Heart left ventricle (tissue), 13 donors: ENCODE data around the gene SLC5A8.

Experiments used
- CTCF ChIP-seq, 12 donors: fragments of 200-600 bp; sonication (generic) in 4 of 12; IDR thresholded peaks; one replicate each; pipeline versions ENCODE4 v1.5.0 to v1.8.0; 2018 to 2022; ENCODE audit warnings: antibody characterized with exemption in 12 of 12, mild to moderate bottlenecking in 5 of 12
- POLR2A ChIP-seq, 2 donors: fragments of 450-650 bp; IDR thresholded peaks; one replicate each; pipeline ENCODE4 v1.6.1; 2017; ENCODE audit warnings: antibody characterized with exemption in 2 of 2, mild to moderate bottlenecking in 2 of 2, moderate library complexity in 2 of 2
- donor health status: ischemic (EF 13 %, LVEDD 7.1; RV severe dilation, severe dysfunction).
- donor health status: DM: no; HTN: yes; CAD: no.
- donor health status: DM: no; HTN: no; CAD: no.
- donor health status: ischemic (EF 25% LVEDD 6.9; RV normal size, moderate dysfunction).
- donor health status: ischemic (EF 25% LVEDD 5.7; RV mildly dilated, moderate dysfunction).
- donor health status: ischemic (EF 35%, LVEDD 5.7; RV mildly dilated, moderate dysfunction).
- donor health status: nonischemic (EF 11% LVEDD 7.7; RV severe dilation, severe dysfunction).
- donor health status: DM: yes; HTN: yes; CAD: no.
- donor health status: PGD.
- donor health status: ischemic (EF 29% LVEDD 5.4; RV normal size, mild dysfunction).
- donor health status: nonischemic (EF 23%, LVEDD 6.1; RV moderate dilation, normal function).

GRCh38 chr12:101231636-101232035, 21.6 kb upstream of the SLC5A8 start:
- TF ChIP-seq CTCF (IDR thresholded peaks at IDR 0.05) = no peak
- TF ChIP-seq POLR2A (IDR thresholded peaks at IDR 0.05) = no peak
